Subcutaneous preadipocyte (primary cell): ENCODE measurements around the gene NEUROG2. TPM values are rescaled to one million over a fixed set of nuclear protein-coding genes. Genes with fewer than 3 reads are reported as not detected.

Experiments
- total RNA-seq: library from RNA; depleted of rRNA; stranded (reverse); fragments of >200 nt; gene quantifications from 2 replicates; pipeline ENCODE4 v1.2.3, GENCODE V29; 2012

NEUROG2 gene
- not detected in 2 replicates for total RNA-seq

GRCh38 chr4:112516066-112516470 is at the start of gene NEUROG2:
TSS of gene NEUROG2 (minus strand) at chr4:112516180. CDS start at chr4:112515475, 705 bp downstream.

Other genes with a start within 250 kb of the NEUROG2 start
- gene TIFA, start 230.3 kb downstream of the NEUROG2 start, total RNA-seq: 2.2 and 3.5 TPM in 2 replicates
- gene ALPK1, start 218.8 kb downstream of the NEUROG2 start, total RNA-seq: 14.7 and 16.5 TPM in 2 replicates
- 9.9 and 20.1 TPM in 2 replicates for gene ZGRF1, start 120.7 kb upstream of the NEUROG2 start, total RNA-seq
- gene LARP7, start 121.0 kb upstream of the NEUROG2 start, total RNA-seq: 19.8 and 22.7 TPM in 2 replicates